Measurements from ENCODE around the gene CDT1.
"Not testable (repeated sequence)": the region's sequence is repeated elsewhere in the genome, so short reads cannot be mapped to it uniquely, and the experiment has no call there.

CDT1 gene

DNA sequence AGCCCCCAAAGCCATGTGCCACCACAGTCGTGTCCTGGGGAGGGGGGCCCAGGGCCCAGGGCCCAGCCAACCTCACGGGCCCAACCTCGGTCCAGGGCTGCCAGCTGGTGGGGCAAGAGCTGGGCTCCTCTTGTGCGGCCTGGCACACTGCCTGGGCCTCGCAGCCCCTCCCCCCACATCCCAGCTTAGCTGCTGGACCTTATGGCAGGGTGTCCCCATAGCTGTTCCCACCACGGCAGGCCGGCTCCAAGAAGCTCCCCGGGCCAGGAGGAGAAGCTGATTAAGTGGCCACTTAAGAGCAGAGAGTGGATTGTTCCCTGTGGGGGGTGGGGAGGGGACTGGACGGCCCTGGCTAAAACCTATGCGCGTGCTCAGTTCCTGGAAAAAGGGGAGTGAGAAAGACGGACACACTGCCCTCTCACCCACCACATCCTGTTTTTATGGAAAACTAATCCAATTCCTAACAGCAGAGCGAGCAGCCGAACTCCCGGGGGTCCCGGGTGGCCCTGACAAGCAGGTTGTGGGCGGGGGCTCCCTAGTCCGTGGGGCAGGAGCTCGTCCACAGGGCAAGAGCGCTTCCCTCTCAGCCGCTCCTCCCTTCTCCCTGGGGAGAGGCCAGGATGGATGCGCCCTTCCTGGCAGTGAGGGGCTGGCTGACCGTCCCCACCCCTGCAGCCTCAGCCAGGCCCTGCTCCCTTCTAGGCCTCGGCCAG is 35.4 kb upstream of the CDT1 start:
- H3K4me3 ChIP-seq (ENCODE audit: low read depth, low read length), result peak overlapping the region; percentile 48
- TF ChIP-seq, protein P1, sequence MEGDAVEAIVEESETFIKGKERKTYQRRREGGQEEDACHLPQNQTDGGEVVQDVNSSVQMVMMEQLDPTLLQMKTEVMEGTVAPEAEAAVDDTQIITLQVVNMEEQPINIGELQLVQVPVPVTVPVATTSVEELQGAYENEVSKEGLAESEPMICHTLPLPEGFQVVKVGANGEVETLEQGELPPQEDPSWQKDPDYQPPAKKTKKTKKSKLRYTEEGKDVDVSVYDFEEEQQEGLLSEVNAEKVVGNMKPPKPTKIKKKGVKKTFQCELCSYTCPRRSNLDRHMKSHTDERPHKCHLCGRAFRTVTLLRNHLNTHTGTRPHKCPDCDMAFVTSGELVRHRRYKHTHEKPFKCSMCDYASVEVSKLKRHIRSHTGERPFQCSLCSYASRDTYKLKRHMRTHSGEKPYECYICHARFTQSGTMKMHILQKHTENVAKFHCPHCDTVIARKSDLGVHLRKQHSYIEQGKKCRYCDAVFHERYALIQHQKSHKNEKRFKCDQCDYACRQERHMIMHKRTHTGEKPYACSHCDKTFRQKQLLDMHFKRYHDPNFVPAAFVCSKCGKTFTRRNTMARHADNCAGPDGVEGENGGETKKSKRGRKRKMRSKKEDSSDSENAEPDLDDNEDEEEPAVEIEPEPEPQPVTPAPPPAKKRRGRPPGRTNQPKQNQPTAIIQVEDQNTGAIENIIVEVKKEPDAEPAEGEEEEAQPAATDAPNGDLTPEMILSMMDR (IDR thresholded peaks at IDR 0.05; ENCODE audit: control insufficient read depth, extremely low read depth, insufficient read depth), result no peak
- no peak for DNase-seq (ENCODE audit: low read depth)

- TF ChIP-seq, protein P1 (IDR thresholded peaks at IDR 0.05; ENCODE audit: control insufficient read depth, extremely low read depth, insufficient read depth), result no peak
- peak overlapping the region; percentile 53 for H3K4me3 ChIP-seq (ENCODE audit: low read depth, low read length)
- DNase-seq (ENCODE audit: low read depth), result peak; percentile 85
Measured at GRCh38 chr16:88769617-88770460, 33.8 kb upstream of the CDT1 start.

GRCh38 chr16:88770461-88771293 is 32.9 kb upstream of the CDT1 start:
- TF ChIP-seq, protein P1 (IDR thresholded peaks at IDR 0.05; ENCODE audit: control insufficient read depth, extremely low read depth, insufficient read depth), result no peak
- peak overlapping the region; percentile 53 for H3K4me3 ChIP-seq (ENCODE audit: low read depth, low read length)
- no peak for DNase-seq (ENCODE audit: low read depth)

DNA sequence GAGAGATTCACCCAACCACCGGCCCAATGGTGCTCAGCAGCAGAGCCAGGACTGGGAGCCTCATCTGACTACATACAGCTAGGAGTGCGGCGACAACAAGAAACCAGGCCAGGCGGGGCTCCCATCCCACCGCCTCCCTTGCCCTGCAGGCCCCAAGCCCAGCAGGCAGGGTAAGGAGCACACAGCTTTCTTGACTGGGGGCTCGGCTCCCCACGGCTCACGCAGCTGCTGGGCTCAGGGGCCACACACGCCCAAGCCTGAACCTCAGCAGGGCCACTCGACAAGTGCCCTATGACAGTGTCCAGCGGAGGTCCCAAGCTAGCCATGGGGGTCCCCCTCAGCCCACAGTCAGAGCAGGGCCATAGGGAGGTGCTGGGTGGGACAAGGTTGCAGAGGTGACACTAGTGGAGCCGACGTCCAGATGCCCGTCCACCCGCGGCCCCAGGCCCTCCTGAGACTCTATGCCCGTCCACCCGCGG is 32.3 kb upstream of the CDT1 start:
- TF ChIP-seq, protein P1 (IDR thresholded peaks at IDR 0.05; ENCODE audit: control insufficient read depth, extremely low read depth, insufficient read depth), result no peak
- H3K4me3 ChIP-seq (ENCODE audit: low read depth, low read length), result peak overlapping the region; percentile 53

DNA sequence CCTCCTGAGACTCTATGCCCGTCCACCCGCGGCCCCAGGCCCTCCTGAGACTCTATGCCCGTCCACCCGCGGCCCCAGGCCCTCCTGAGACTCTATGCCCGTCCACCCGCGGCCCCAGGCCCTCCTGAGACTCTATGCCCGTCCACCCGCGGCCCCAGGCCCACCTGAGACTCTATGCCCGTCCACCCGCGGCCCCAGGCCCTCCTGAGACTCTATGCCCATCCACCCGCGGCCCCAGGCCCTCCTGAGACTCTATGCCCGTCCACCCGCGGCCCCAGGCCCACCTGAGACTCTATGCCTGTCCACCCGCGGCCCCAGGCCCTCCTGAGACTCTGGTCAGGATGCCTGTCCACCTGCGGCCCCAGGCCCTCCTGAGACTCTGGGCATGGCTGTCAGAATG is 31.8 kb upstream of the CDT1 start:
- DNase-seq (ENCODE audit: low read depth); H3K4me3 ChIP-seq (ENCODE audit: low read depth, low read length): not testable (repeated sequence)

More for the DNA sequence above, 32.3 kb upstream of the CDT1 start:
- no peak for DNase-seq (ENCODE audit: low read depth)

DNA sequence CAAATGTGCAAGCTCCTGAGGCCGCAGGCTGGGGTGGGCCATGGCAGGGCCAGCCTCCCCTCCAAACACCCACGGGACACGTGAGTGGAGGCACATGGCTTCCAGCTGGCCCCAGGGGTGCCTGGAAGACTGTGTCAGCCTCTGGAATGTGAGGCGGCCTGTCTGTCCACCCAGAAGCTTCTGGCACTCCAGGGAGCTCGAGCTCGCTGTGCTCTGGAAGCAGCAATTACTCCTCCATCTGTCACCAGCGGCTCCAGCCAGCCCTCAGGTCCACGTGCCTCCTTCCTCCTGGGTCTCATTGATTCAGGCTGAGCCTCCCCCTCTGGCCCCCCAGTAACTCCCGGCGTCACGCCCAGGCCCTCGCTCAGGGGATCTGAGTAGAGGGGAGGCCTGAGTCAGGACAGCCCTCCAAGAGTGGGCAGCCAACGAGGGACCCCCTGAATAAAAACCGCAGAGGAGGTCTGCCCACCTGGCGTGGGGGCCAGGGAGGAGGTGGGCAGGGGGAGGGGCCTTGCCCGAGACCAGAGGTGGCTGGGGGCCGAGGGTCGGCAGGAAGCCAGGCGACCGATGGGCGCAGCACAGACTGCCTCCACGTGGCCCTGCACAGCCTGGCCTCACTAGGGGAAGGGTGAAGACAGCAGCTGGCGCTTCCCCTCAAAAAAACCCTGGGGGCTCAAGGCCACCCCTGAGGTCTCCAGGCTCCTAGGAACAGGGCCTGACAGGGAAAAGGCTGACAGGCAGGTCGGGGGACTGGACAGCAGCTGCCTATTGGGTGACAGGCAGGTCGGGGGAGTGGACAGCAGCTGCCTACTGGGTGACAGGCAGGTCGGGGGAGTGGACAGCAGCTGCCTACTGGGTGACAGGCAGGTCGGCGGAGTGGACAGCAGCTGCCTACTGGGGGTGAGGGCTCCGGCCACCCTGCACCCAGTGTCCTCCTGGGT is 30.4 kb upstream of the CDT1 start:
- peak overlapping the region; percentile 15; the same call in 1 of the 2 replicates for H3K4me3 ChIP-seq (ENCODE audit: low read depth, low read length)
- TF ChIP-seq, protein P1 (IDR thresholded peaks at IDR 0.05; ENCODE audit: control insufficient read depth, extremely low read depth, insufficient read depth), result no peak
- DNase-seq (ENCODE audit: low read depth), result no peak

Measured in LNCaP clone FGC (cell line).